ENCODE data around the gene U2AF2.

DNA sequence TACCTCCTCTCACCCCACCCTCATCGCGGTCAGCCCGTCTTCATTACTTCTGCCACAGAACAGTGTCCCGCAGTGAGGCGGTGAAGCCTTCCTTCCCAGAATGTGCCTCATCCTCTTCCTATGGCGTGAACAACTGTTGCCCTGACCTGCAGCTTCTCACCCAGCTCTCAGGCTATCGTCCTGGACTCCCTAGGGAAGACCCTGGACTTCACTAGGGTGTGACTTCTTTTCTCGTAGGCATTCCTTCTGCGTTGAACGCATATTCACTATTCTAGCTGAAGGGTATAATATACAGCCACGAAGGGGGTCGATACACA is 48.4 kb upstream of the U2AF2 start:
- no peak for TF ChIP-seq POLR2A (IDR thresholded peaks at IDR 0.05)
- TF ChIP-seq, protein P1, sequence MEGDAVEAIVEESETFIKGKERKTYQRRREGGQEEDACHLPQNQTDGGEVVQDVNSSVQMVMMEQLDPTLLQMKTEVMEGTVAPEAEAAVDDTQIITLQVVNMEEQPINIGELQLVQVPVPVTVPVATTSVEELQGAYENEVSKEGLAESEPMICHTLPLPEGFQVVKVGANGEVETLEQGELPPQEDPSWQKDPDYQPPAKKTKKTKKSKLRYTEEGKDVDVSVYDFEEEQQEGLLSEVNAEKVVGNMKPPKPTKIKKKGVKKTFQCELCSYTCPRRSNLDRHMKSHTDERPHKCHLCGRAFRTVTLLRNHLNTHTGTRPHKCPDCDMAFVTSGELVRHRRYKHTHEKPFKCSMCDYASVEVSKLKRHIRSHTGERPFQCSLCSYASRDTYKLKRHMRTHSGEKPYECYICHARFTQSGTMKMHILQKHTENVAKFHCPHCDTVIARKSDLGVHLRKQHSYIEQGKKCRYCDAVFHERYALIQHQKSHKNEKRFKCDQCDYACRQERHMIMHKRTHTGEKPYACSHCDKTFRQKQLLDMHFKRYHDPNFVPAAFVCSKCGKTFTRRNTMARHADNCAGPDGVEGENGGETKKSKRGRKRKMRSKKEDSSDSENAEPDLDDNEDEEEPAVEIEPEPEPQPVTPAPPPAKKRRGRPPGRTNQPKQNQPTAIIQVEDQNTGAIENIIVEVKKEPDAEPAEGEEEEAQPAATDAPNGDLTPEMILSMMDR (IDR thresholded peaks at IDR 0.05), result no peak

Measured in vagina (tissue), 2 donors.